ENCODE measurements around the gene TESK2.
A peak's percentile ranks its signal among the peaks of the same experiment; 100 is the strongest.

TESK2 gene

DNA sequence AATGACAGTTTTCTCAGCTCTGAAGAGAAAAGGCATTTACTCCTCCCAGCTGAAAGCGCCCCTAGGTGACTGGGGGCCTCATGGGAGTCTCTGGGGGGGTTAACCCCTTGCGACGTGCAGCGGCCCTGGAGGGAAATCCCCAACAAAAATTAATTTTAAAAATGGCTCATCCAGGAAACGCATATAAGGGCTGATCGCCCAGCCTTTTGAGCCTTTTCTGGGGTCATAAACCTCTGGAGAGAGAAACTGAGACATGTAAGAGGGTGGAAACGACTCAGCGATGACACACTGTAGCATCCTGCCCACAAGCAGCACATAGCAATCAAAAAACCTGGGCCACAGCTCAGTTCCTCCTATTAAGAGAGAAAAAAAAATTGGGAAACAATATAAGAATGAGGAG, 184.6 kb downstream of the TESK2 start:
- TF ChIP-seq CTCF (IDR thresholded peaks at IDR 0.05; ENCODE audit: low read length, missing control alignments), result no peak
- H3K4me3 ChIP-seq (replicated peaks; ENCODE audit: low read depth, low read length), result no peak overlapping the region
- DNase-seq (ENCODE audit: low read depth), result no peak

GRCh38 chr1:45305231-45305630, 185.7 kb downstream of the TESK2 start:
- TF ChIP-seq CTCF (IDR thresholded peaks at IDR 0.05; ENCODE audit: low read length, missing control alignments), result no peak
- DNase-seq (ENCODE audit: low read depth), result no peak
- no peak overlapping the region for H3K4me3 ChIP-seq (replicated peaks; ENCODE audit: low read depth, low read length)

GRCh38 chr1:45304311-45305081, 186.5 kb downstream of the TESK2 start:
- TF ChIP-seq CTCF (IDR thresholded peaks at IDR 0.05; ENCODE audit: low read length, missing control alignments), result no peak
- peak overlapping the region; percentile 74 for H3K4me3 ChIP-seq (replicated peaks; ENCODE audit: low read depth, low read length)
- no peak for DNase-seq (ENCODE audit: low read depth)

GRCh38 chr1:45303520-45304310, 187.2 kb downstream of the TESK2 start:
- H3K4me3 ChIP-seq (replicated peaks; ENCODE audit: low read depth, low read length), result peak overlapping the region; percentile 74
- DNase-seq (ENCODE audit: low read depth), result peak; percentile 98
- TF ChIP-seq CTCF (IDR thresholded peaks at IDR 0.05; ENCODE audit: low read length, missing control alignments), result peak; percentile 46

GRCh38 chr1:45302505-45303150, 188.3 kb downstream of the TESK2 start:
- DNase-seq (ENCODE audit: low read depth), result no peak
- no peak for TF ChIP-seq CTCF (IDR thresholded peaks at IDR 0.05; ENCODE audit: low read length, missing control alignments)

DNA sequence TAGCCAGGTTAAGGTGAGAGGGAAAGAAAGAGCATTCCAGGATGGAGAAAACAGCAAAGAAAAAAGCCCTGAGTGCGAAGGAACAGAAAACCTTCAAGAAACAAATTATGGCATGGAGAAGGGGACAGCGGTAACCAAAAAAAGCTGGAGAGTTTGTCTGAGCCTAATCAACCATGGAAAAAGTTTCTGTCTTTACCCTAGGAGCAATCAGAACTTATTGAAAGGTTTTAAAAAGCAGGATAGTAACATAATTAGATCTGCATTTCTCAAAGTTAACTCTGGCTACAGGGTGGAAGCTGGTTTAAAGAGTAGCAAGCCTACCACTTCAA, 190.3 kb downstream of the TESK2 start:
- no peak overlapping the region for H3K4me3 ChIP-seq (replicated peaks; ENCODE audit: low read depth, low read length)
- DNase-seq (ENCODE audit: low read depth), result no peak
- TF ChIP-seq CTCF (IDR thresholded peaks at IDR 0.05; ENCODE audit: low read length, missing control alignments), result no peak

More at GRCh38 chr1:45302505-45303150, 188.3 kb downstream of the TESK2 start:
- peak overlapping the region; percentile 63 for H3K4me3 ChIP-seq (replicated peaks; ENCODE audit: low read depth, low read length)

Measured in fibroblast of pulmonary artery (primary cell).